ENCODE data around the gene CD180. TPM values are rescaled to one million over a fixed set of nuclear protein-coding genes. Genes with fewer than 3 reads are reported as not detected.
A peak's percentile ranks its signal among the peaks of the same experiment; 100 is the strongest.

CD180 gene
- total and polyA plus RNA-seq, 11 donors, result 0.08 to 7.7 (median 0.32) TPM

GRCh38 chr5:67206929-67207328 lies 10.3 kb upstream of the CD180 start:
- no peaks in the 10 kb centered on the region for H3K36me3 ChIP-seq
- ATAC-seq (peak in 2 of 4 donors; percentile 22), DNase-seq (no peak)
- 85 to 93% (median 90%) methylated on average over 4 of the region's 4 CpGs for WGBS, 4 donors
- peak overlapping the region in 1 of 12 donors; percentile 78 for H3K27ac ChIP-seq
- H3K4me1 ChIP-seq, result peaks cover 0 to 70% (median 4%) of the 10 kb centered on the region in 12 donors
- H3K9me3 ChIP-seq, result no peaks in the 10 kb centered on the region
- TF ChIP-seq POLR2A (IDR thresholded peaks at IDR 0.05), result no peak
- no peak for TF ChIP-seq CTCF (IDR thresholded peaks at IDR 0.05)
- H3K27me3 ChIP-seq, result no peaks in the 10 kb centered on the region
- intact Hi-C loops (cut with DNase I), result loop anchor here (5.0 to 10.0 kb wide), 8 partner anchors 40 to 1032 kb away; no protein-coding TSS in a partner anchor
- no peak overlapping the region for H3K4me3 ChIP-seq

GRCh38 chr5:67206461-67206860 lies 9.9 kb upstream of the CD180 start:
- WGBS, 4 donors, result 78 to 84% (median 81%) methylated on average over 2 of the region's 2 CpGs
- Histone ChIP-seq H3K4me1 (peaks cover 0 to 72% (median 4%) of the 10 kb centered on the region in 12 donors), H3K9me3 (peaks cover 0 to under 1% (median 0%) of the 10 kb centered on the region in 12 donors), H3K4me3 (no peak overlapping the region), H3K27ac (peak overlapping the region in 1 of 12 donors; percentile 78), H3K36me3 (no peaks in the 10 kb centered on the region), H3K27me3 (no peaks in the 10 kb centered on the region)
- TF ChIP-seq CTCF (IDR thresholded peaks at IDR 0.05), result no peak
- no peak for TF ChIP-seq POLR2A (IDR thresholded peaks at IDR 0.05)
- no peak for DNase-seq
- intact Hi-C loops (cut with DNase I), result loop anchor here (5.0 to 10.0 kb wide), 8 partner anchors 39 to 1032 kb away; no protein-coding TSS in a partner anchor
- no peak for ATAC-seq

GRCh38 chr5:67205981-67206380 lies 9.4 kb upstream of the CD180 start:
- no peak overlapping the region for H3K4me3 ChIP-seq
- DNase-seq, result no peak
- H3K9me3 ChIP-seq, result peaks cover 0 to 5% (median 0%) of the 10 kb centered on the region in 12 donors
- H3K36me3 ChIP-seq, result no peaks in the 10 kb centered on the region
- no peaks in the 10 kb centered on the region for H3K27me3 ChIP-seq
- no peak for TF ChIP-seq POLR2A (IDR thresholded peaks at IDR 0.05)
- peaks cover 0 to 72% (median 4%) of the 10 kb centered on the region in 12 donors for H3K4me1 ChIP-seq
- WGBS, 4 donors, result 93 to 98% (median 94%) methylated on average over 3 of the region's 3 CpGs
- intact Hi-C loops (cut with DNase I), result loop anchor here (5.0 to 10.0 kb wide), 8 partner anchors 39 to 1031 kb away; no protein-coding TSS in a partner anchor
- no peak for ATAC-seq
- peak overlapping the region in 1 of 12 donors; percentile 78 for H3K27ac ChIP-seq

- no peak for ATAC-seq
- no peaks in the 10 kb centered on the region for H3K36me3 ChIP-seq
- H3K27me3 ChIP-seq, result no peaks in the 10 kb centered on the region
- no peak for TF ChIP-seq POLR2A (IDR thresholded peaks at IDR 0.05)
- no peak for TF ChIP-seq CTCF (IDR thresholded peaks at IDR 0.05)
- intact Hi-C loops (cut with DNase I), result loop anchor here (5.0 to 10.0 kb wide), 8 partner anchors 38 to 1030 kb away; no protein-coding TSS in a partner anchor
- H3K4me3 ChIP-seq, result no peak overlapping the region
- peaks cover 0 to 74% (median 4%) of the 10 kb centered on the region in 12 donors for H3K4me1 ChIP-seq
- peaks cover 0 to 6% (median 0%) of the 10 kb centered on the region in 12 donors for H3K9me3 ChIP-seq
- WGBS, 4 donors, result 67 to 83% (median 75%) methylated on average over 5 of the region's 5 CpGs
- peak overlapping the region in 2 of 12 donors; percentile 17 to 78 for H3K27ac ChIP-seq
- no peak for DNase-seq
Observed at GRCh38 chr5:67204821-67205220, 8.2 kb upstream of the CD180 start.

Measured in heart left ventricle (tissue), 16 donors.